IPS-18a (cell line): ENCODE data around the gene UNC80.

ENCODE experiments used
- H3K27ac ChIP-seq: one replicate; pipeline ENCODE4 v1.5.1; 2013; ENCODE audit warnings: low read length
- H3K27me3 ChIP-seq: one replicate; pipeline ENCODE4 v1.6.1; 2013; ENCODE audit warnings: mild to moderate bottlenecking, low read length; ENCODE audit not compliant: control insufficient read depth, insufficient read depth
- H3K36me3 ChIP-seq: one replicate; pipeline ENCODE4 v1.6.1; 2013; ENCODE audit warnings: low read depth, low read length; ENCODE audit not compliant: control insufficient read depth
- H3K4me1 ChIP-seq: one replicate; pipeline ENCODE4 v1.6.1; 2013; ENCODE audit warnings: low read depth, low read length; ENCODE audit not compliant: control insufficient read depth
- H3K4me3 ChIP-seq: one replicate; pipeline ENCODE4 v1.5.1; 2013; ENCODE audit warnings: low read length
- H3K9ac ChIP-seq: one replicate; pipeline ENCODE4 v1.6.1; 2013; ENCODE audit warnings: mild to moderate bottlenecking, low read length, moderate library complexity
- H3K9me3 ChIP-seq: one replicate; pipeline ENCODE4 v1.6.1; 2013; ENCODE audit warnings: low read depth, low read length; ENCODE audit not compliant: control insufficient read depth

UNC80 gene

GRCh38 chr2:209868271-209868994 lies 96.8 kb downstream of the UNC80 start:
- H3K4me1 ChIP-seq = peaks cover 6% of the 10 kb centered on the region
- no peak overlapping the region for H3K9ac ChIP-seq
- H3K36me3 ChIP-seq = no peaks in the 10 kb centered on the region
- H3K27me3 ChIP-seq = no peaks in the 10 kb centered on the region
- no peak overlapping the region for H3K4me3 ChIP-seq
- peaks cover 5% of the 10 kb centered on the region for H3K9me3 ChIP-seq
- no peak overlapping the region for H3K27ac ChIP-seq

DNA sequence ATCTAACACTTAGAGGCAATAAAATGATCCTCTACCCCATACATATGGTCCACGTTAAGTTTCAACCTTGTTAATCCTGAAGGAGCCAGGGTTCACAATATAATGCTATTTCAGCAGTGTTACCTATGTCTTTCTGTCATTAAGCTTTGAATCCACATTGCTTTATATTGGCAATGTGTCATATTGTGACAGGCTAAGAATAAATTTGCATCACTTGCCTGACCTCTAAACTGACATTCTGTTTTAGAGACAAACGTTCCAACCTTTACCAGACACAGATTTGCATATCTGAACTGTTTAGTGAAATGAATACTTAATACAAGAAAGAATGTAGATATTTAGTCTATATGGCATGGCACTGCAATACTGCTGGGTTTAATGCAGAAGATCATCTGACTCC lies 98.4 kb downstream of the UNC80 start:
- peaks cover 6% of the 10 kb centered on the region for H3K4me1 ChIP-seq
- peaks cover 5% of the 10 kb centered on the region for H3K9me3 ChIP-seq
- no peak overlapping the region for H3K4me3 ChIP-seq
- no peaks in the 10 kb centered on the region for H3K36me3 ChIP-seq
- no peak overlapping the region for H3K27ac ChIP-seq
- H3K9ac ChIP-seq = no peak overlapping the region
- H3K27me3 ChIP-seq = no peaks in the 10 kb centered on the region

- Histone ChIP-seq H3K27me3 (no peaks in the 10 kb centered on the region), H3K9me3 (no peaks in the 10 kb centered on the region), H3K4me3 (no peak overlapping the region), H3K9ac (no peak overlapping the region), H3K36me3 (no peaks in the 10 kb centered on the region), H3K4me1 (peaks cover 6% of the 10 kb centered on the region), H3K27ac (peak overlapping the region; percentile 42)
Measured at GRCh38 chr2:209872675-209873074, 101.0 kb downstream of the UNC80 start.

- H3K4me1 ChIP-seq = peaks cover 6% of the 10 kb centered on the region
- no peaks in the 10 kb centered on the region for H3K27me3 ChIP-seq
- H3K9me3 ChIP-seq = no peaks in the 10 kb centered on the region
- no peak overlapping the region for H3K9ac ChIP-seq
- no peak overlapping the region for H3K4me3 ChIP-seq
- no peaks in the 10 kb centered on the region for H3K36me3 ChIP-seq
- no peak overlapping the region for H3K27ac ChIP-seq
Measured at GRCh38 chr2:209875270-209875669, 103.6 kb downstream of the UNC80 start.

- H3K27me3 ChIP-seq = no peaks in the 10 kb centered on the region
- H3K27ac ChIP-seq = no peak overlapping the region
- H3K9me3 ChIP-seq = no peaks in the 10 kb centered on the region
- peaks cover 6% of the 10 kb centered on the region for H3K4me1 ChIP-seq
- no peak overlapping the region for H3K4me3 ChIP-seq
- no peaks in the 10 kb centered on the region for H3K36me3 ChIP-seq
- H3K9ac ChIP-seq = no peak overlapping the region
Measured at GRCh38 chr2:209876211-209876610, 104.6 kb downstream of the UNC80 start.

DNA sequence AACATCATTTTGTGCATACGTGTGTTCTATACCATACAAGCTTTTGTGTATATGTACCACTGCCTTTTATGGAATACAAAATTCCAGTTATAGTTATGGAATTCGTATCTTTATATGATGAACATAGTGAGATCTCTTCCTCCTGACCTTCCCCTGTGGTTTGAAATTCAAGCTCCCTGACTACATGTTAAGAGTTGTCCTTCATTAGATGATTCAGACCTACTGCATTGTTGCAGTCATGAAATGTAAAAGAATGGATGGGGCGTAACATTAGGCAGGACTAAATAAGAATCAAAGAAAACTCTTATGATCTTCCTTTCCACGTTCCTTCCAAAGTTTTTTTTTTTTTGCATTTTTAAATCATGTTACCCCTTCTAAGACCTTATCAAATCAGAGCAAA lies 107.1 kb downstream of the UNC80 start:
- Histone ChIP-seq H3K4me1 (no peaks in the 10 kb centered on the region), H3K4me3 (no peak overlapping the region), H3K27me3 (no peaks in the 10 kb centered on the region), H3K9me3 (no peaks in the 10 kb centered on the region), H3K9ac (no peak overlapping the region), H3K27ac (no peak overlapping the region), H3K36me3 (no peaks in the 10 kb centered on the region)

GRCh38 chr2:209900638-209901037 lies 129.0 kb downstream of the UNC80 start:
- Histone ChIP-seq H3K4me1 (no peaks in the 10 kb centered on the region), H3K27ac (no peak overlapping the region), H3K4me3 (no peak overlapping the region), H3K9me3 (no peaks in the 10 kb centered on the region), H3K9ac (no peak overlapping the region), H3K27me3 (no peaks in the 10 kb centered on the region), H3K36me3 (no peaks in the 10 kb centered on the region)

DNA sequence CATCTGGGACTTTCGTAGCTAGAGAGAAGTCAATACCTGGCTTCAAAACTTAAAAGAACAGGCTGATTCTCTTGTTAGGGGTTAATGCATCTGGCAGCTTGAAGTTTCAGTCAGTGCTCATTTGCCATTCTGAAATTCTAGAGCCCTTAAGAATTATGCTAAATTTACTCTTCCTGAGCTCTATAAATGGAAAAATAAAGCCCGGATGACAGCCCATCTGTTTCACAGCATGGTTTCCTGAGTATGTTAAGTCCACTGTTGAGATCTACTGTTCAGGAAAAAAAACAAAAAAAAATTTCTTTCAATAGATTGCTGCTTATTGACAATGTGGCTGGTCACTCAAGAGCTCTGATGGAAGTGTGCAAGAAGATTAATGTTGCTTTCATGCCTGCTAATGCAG lies 129.5 kb downstream of the UNC80 start:
- no peak overlapping the region for H3K9ac ChIP-seq

GRCh38 chr2:209905691-209906090 lies 134.1 kb downstream of the UNC80 start:
- H3K27ac ChIP-seq = no peak overlapping the region
- H3K9ac ChIP-seq = no peak overlapping the region
- no peaks in the 10 kb centered on the region for H3K36me3 ChIP-seq
- no peaks in the 10 kb centered on the region for H3K9me3 ChIP-seq
- no peaks in the 10 kb centered on the region for H3K4me1 ChIP-seq
- no peaks in the 10 kb centered on the region for H3K27me3 ChIP-seq
- H3K4me3 ChIP-seq = no peak overlapping the region

More for the DNA sequence above, 129.5 kb downstream of the UNC80 start:
- no peaks in the 10 kb centered on the region for H3K36me3 ChIP-seq
- H3K4me1 ChIP-seq = no peaks in the 10 kb centered on the region
- H3K4me3 ChIP-seq = no peak overlapping the region
- no peaks in the 10 kb centered on the region for H3K27me3 ChIP-seq
- H3K27ac ChIP-seq = no peak overlapping the region
- H3K9me3 ChIP-seq = no peaks in the 10 kb centered on the region

DNA sequence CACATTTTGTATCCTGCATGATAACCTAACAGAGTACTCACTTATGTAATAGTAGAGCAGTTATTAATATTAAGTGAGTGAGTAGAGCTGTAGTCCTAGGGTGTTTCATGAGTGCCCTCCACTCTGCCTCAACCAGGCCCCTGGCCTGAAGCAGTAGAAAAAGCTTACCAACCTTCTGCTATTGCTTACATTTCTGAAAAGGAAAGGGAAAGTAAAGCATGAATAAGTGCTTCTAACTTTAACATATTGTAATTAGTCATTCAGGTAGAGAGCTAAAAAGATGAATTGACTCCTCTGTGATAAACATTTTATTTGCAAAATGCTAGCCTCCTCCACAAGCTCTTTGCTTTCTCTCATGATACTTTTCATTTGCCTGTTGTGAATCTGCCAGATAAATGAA lies 136.1 kb downstream of the UNC80 start:
- Histone ChIP-seq H3K27me3 (no peaks in the 10 kb centered on the region), H3K27ac (no peak overlapping the region), H3K9me3 (no peaks in the 10 kb centered on the region), H3K36me3 (no peaks in the 10 kb centered on the region), H3K9ac (no peak overlapping the region), H3K4me1 (no peaks in the 10 kb centered on the region), H3K4me3 (no peak overlapping the region)

DNA sequence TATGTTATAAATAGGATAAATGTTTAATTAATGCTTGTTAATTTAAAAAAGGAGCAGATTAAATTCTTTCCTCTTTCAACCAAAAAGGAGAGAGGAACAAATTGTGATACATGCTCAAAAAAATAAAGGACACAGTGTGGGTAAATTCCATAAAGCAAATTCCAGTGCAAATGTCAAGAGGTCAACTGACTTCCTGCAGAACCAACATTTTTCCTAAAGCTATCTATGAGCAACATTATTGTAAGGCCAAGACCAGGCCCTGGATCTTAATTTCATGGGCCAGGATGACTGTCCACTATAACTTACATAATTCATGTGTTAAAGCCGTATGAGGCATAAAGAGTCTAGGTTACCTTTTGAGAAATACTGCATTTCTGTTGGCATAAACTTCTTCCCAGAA lies 136.9 kb downstream of the UNC80 start:
- H3K27ac ChIP-seq = no peak overlapping the region
- no peaks in the 10 kb centered on the region for H3K4me1 ChIP-seq
- H3K9ac ChIP-seq = no peak overlapping the region
- no peaks in the 10 kb centered on the region for H3K9me3 ChIP-seq
- no peak overlapping the region for H3K4me3 ChIP-seq
- H3K36me3 ChIP-seq = no peaks in the 10 kb centered on the region
- no peaks in the 10 kb centered on the region for H3K27me3 ChIP-seq

- Histone ChIP-seq H3K4me3 (no peak overlapping the region), H3K9ac (no peak overlapping the region)
Measured at GRCh38 chr2:209911486-209911885, 139.9 kb downstream of the UNC80 start.

More at GRCh38 chr2:209911486-209911885, 139.9 kb downstream of the UNC80 start:
- no peaks in the 10 kb centered on the region for H3K9me3 ChIP-seq
- H3K4me1 ChIP-seq = no peaks in the 10 kb centered on the region
- no peaks in the 10 kb centered on the region for H3K36me3 ChIP-seq
- H3K27ac ChIP-seq = no peak overlapping the region
- no peaks in the 10 kb centered on the region for H3K27me3 ChIP-seq
